Gastrocnemius medialis (tissue), 4 donors: ENCODE results near the gene ASTN2.

Experiments
- CTCF ChIP-seq, 5 experiments: fragments of 450-650 bp in 3 of 5; fragments of 200-600 bp in 2 of 5; sonication (generic) in 2 of 5; IDR thresholded peaks in 4 of 5; conservative IDR thresholded peaks in 1 of 5; 1 replicate in 4 of 5; 2 replicates in 1 of 5; pipeline ENCODE4 v1.5.1; 2016 to 2019; ENCODE audit warnings: antibody characterized with exemption in 5 of 5, mild to moderate bottlenecking in 3 of 5, moderate library complexity in 3 of 5
- POLR2A ChIP-seq, 2 donors: fragments of 450-650 bp; IDR thresholded peaks; one replicate each; pipeline ENCODE4 v1.6.1; 2017; ENCODE audit warnings: antibody characterized with exemption in 2 of 2, mild to moderate bottlenecking in 2 of 2, moderate library complexity in 2 of 2

GRCh38 chr9:117460743-117461142, 45.9 kb upstream of the ASTN2 start:
- TF ChIP-seq CTCF (IDR thresholded peaks at IDR 0.05 in 4 of 5, conservative IDR thresholded peaks at IDR 0.05 in 1 of 5) (no peak), POLR2A (IDR thresholded peaks at IDR 0.05) (no peak)
